ENCODE data around the gene GID8.

GID8 gene

DNA sequence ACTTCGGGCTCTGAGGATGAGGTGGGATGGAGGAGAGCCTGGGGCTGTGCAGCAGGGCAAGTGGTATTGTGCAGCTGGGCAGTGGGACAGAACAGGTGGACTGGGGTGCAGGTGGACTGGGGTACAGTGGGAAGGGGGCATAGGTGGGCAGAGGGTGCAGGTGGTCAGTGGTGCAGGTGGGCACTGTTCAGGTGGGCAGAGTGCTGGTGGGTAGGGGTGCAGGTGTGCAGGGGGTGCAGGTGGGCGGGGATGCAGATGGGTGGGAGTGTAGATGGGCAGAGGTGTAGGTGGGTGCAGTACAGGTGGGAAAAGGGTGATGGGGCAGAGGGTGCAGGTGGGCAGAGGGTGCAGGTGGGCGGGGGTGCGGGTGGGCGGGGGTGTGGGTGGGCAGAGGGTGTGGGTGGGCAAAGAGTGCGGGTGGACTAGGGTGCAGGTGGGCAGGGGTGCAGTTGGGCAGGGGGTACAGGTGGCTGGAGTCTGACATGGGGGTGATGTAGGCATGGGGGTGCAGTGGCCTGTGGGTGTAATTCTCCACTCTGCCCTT is 48.4 kb downstream of the GID8 start:
- Histone ChIP-seq H3K9me2 (replicated peaks; ENCODE audit: control insufficient read depth, low read length) (no peaks in the 10 kb centered on the region), H4K20me1 (ENCODE audit: control insufficient read depth, insufficient read depth, low read depth, low read length) (no peaks in the 10 kb centered on the region), H3F3A (ENCODE audit: control insufficient read depth, insufficient read depth) (no peaks in the 10 kb centered on the region), H3K36me3 (ENCODE audit: control insufficient read depth, low read length) (no peaks in the 10 kb centered on the region), H3K4me3 (ENCODE audit: low read length) (no peak overlapping the region), H3K4me1 (ENCODE audit: control insufficient read depth, low read length) (peaks cover 19% of the 10 kb centered on the region), H3K9me3 (ENCODE audit: control insufficient read depth, insufficient read depth, low read length) (no peaks in the 10 kb centered on the region), H3K27me3 (ENCODE audit: control insufficient read depth, low read length) (peaks cover 30% of the 10 kb centered on the region), H3K27ac (ENCODE audit: low read depth, low read length) (no peak overlapping the region), H3K4me2 (ENCODE audit: low read length) (no peak overlapping the region), H3K79me2 (ENCODE audit: control insufficient read depth, low read length) (no peaks in the 10 kb centered on the region)
- TF ChIP-seq CTCF (IDR thresholded peaks at IDR 0.05; ENCODE audit: low read depth, low read length, poor library complexity, severe bottlenecking), result no peak
- TF ChIP-seq EZH2phosphoT487 (IDR thresholded peaks at IDR 0.05; ENCODE audit: borderline replicate concordance, low read length), result no peak

- no peaks in the 10 kb centered on the region for H3F3A ChIP-seq (ENCODE audit: control insufficient read depth, insufficient read depth)
- no peak overlapping the region for H3K4me2 ChIP-seq (ENCODE audit: low read length)
- H3K9me3 ChIP-seq (ENCODE audit: control insufficient read depth, insufficient read depth, low read length), result no peaks in the 10 kb centered on the region
- no peaks in the 10 kb centered on the region for H3K79me2 ChIP-seq (ENCODE audit: control insufficient read depth, low read length)
- no peak overlapping the region for H3K4me3 ChIP-seq (ENCODE audit: low read length)
- TF ChIP-seq CTCF (IDR thresholded peaks at IDR 0.05; ENCODE audit: low read depth, low read length, poor library complexity, severe bottlenecking) (no peak), EZH2phosphoT487 (IDR thresholded peaks at IDR 0.05; ENCODE audit: borderline replicate concordance, low read length) (no peak)
- H3K27me3 ChIP-seq (ENCODE audit: control insufficient read depth, low read length), result peaks cover 22% of the 10 kb centered on the region
- H3K4me1 ChIP-seq (ENCODE audit: control insufficient read depth, low read length), result peaks cover 11% of the 10 kb centered on the region
- H3K27ac ChIP-seq (ENCODE audit: low read depth, low read length), result no peak overlapping the region
- H3K9me2 ChIP-seq (replicated peaks; ENCODE audit: control insufficient read depth, low read length), result no peaks in the 10 kb centered on the region
- no peaks in the 10 kb centered on the region for H4K20me1 ChIP-seq (ENCODE audit: control insufficient read depth, insufficient read depth, low read depth, low read length)
- H3K36me3 ChIP-seq (ENCODE audit: control insufficient read depth, low read length), result no peaks in the 10 kb centered on the region
Measured at GRCh38 chr20:62987114-62987513, 49.2 kb downstream of the GID8 start.

DNA sequence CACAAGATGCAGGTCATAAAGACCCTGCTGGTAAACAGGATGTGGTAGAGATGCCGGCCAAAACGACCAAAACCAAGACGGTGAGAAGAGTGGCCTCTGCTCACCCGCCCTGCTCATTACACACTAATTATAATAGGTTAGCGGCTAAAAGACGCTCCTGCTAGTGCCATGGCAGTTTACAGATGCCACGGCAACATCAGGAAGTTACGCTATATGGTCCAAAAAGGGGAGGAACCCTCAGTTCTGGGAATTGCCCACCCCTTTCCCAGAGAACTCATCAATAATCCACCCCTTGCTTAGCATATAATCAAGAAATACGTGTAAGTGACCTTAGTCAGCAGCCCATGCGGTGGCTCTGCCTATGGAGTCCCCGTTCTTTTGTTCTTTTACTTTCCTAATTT is 51.3 kb downstream of the GID8 start:
- H4K20me1 ChIP-seq (ENCODE audit: control insufficient read depth, insufficient read depth, low read depth, low read length), result no peaks in the 10 kb centered on the region
- H3F3A ChIP-seq (ENCODE audit: control insufficient read depth, insufficient read depth), result no peaks in the 10 kb centered on the region
- TF ChIP-seq CTCF (IDR thresholded peaks at IDR 0.05; ENCODE audit: low read depth, low read length, poor library complexity, severe bottlenecking), result no peak
- no peak for TF ChIP-seq EZH2phosphoT487 (IDR thresholded peaks at IDR 0.05; ENCODE audit: borderline replicate concordance, low read length)
- no peaks in the 10 kb centered on the region for H3K9me2 ChIP-seq (replicated peaks; ENCODE audit: control insufficient read depth, low read length)
- H3K4me3 ChIP-seq (ENCODE audit: low read length), result no peak overlapping the region
- no peak overlapping the region for H3K4me2 ChIP-seq (ENCODE audit: low read length)
- no peak overlapping the region for H3K27ac ChIP-seq (ENCODE audit: low read depth, low read length)
- H3K27me3 ChIP-seq (ENCODE audit: control insufficient read depth, low read length), result peaks cover 17% of the 10 kb centered on the region
- H3K36me3 ChIP-seq (ENCODE audit: control insufficient read depth, low read length), result no peaks in the 10 kb centered on the region
- no peaks in the 10 kb centered on the region for H3K9me3 ChIP-seq (ENCODE audit: control insufficient read depth, insufficient read depth, low read length)
- no peaks in the 10 kb centered on the region for H3K79me2 ChIP-seq (ENCODE audit: control insufficient read depth, low read length)
- peaks cover 5% of the 10 kb centered on the region; the same call in 1 of the 2 replicates for H3K4me1 ChIP-seq (ENCODE audit: control insufficient read depth, low read length)
